ENCODE data around the gene MAD2L2.

MAD2L2 gene

GRCh38 chr1:11629184-11630016 lies 51.5 kb downstream of the MAD2L2 start:
- DNase-seq (ENCODE audit: low read depth in 2 of 2): no peak

- DNase-seq (ENCODE audit: low read depth in 2 of 2): no peak
Measured at GRCh38 chr1:11628767-11629166, 52.2 kb downstream of the MAD2L2 start.

- DNase-seq (ENCODE audit: low read depth in 2 of 2): no peak
Measured at GRCh38 chr1:11626551-11626950, 54.4 kb downstream of the MAD2L2 start.
